NCI-H2171 treated with DMSO at 0.1 percent for 48 hours (cell line): ENCODE data around the gene SEC16A.

ENCODE experiments used
- DNase-seq: peaks from one replicate; lab custom pipeline; 2025; lab: John Stamatoyannopoulos, UW

The SEC16A gene

DNA sequence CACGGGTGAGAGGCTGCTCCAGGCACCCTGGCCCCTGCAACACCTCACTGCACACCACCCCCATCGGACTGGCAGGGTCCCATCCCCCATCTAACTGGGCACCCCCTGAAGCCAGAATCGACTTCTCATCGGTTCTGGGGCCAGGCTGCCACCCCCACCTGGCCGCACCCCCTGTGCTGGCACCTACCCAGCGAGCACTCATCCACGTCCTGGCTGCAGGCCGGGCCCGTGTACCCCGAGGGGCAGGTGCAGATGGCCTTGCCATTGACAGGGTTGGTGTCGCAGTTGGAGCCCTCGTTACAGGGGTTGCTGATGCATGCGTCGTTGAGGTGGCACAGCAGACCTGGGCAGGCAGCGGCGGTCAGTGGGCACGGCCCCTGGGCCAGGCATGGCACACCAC lies 35.1 kb upstream of the SEC16A start:
- no peak for DNase-seq

DNA sequence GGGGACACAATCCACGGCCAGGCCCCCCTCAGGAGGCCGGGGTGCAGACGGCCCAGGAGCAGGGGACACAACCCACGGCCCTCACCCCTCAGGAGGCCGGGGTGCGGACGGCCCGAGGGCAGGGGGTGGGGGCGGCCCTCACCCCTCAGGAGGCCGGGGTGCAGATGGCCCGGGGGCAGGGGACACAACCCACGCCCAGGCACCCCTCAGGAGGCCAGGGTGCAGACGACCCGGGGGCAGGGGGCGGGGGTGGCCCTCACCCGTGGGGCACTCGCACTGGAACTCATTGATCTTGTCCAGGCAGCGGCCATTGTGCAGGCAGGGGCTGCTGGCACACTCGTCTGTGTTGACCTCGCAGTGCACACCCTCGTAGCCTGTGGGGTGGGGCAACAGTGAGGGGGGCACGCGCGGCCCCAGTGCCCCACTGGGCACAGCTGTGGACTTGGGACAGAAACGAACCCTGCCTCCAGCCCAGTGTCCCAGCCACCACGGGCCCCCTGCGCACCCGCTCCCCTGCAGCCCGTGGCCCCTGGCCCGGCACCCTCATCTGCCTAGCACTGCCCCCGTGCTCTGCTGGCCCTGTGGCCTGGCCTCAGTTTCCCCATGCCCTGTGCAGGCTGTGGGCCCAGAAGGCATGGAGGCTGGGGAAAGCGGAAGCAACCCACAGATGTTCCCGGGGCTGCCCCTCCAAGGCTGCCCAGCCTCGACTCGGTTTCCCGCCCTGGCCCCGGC lies 34.3 kb upstream of the SEC16A start:
- no peak for DNase-seq

DNA sequence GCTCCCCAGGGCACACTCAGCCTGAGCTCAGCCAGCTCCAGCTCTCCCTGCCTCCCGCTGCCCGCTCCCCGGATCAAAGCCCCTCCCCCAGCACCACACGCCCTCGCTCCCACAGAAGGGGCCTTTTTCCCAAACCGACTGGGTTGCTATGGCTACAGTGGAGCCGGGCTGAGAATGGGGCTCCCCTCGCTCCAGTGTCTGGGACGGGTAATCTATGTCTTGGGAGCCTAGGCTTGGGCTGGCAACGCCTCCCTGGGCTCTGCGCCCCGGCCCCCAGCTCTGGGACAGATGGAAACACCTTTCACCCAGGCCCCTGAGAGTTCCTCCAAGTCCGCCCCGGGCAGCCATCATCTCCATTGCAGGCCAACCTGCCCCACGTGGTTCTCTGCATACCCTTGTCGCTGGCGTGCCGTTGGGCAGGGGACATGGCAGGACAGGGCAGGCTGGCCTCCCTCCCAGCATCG lies 33.4 kb upstream of the SEC16A start:
- DNase-seq, result no peak

DNA sequence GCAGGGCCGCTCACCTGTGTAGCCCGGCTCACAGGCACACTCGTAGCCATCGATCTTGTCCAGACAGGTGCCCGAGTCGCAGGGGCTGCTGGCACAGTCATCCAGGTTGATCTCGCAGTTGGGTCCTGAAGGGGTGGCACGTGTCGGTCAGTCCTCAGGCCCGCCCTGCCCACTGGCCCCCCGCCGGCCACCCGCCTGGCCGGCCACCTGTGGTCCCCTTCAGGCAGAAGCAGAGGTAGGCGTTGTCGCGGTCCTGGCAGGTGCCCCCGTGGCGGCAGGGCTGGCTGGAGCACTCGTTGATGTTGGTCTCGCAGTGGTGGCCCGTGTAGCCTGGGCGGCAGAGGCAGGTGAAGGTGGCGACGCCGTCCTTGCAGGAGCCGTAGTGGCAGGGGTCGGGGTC lies 32.4 kb upstream of the SEC16A start:
- DNase-seq, result no peak

DNA sequence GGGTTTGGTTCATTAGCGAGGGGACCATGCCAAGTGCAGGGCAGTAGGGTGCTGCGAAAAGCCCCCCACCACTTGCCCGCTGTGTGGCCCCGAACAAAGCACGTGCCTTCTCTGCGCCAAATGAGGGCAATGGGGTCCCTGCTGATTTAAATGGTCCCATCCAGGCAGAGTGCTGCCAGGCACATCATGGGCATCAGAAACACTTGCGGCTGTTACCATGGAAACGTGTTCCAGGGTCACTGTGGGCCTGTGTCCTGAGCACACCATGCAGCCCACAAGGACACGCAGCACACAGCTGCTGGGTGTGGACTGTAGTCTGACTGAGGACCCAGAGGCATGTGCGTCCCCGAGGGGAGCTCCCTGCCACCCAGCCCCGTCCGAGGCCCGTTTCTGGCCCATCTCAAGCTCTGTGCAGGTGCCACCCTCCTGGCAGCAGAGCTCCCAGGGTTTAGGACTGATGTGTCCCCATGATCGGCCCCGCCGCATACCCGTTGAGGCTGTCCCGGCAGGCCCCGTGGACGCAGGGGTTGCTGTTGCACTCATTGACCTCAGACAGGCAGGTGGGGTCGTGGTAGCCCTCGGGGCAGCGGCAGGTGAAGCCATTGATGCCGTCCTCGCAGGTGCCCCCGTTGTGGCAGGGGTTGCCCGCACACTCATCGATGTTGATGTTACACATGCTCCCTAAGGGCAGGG lies 31.3 kb upstream of the SEC16A start:
- DNase-seq, result no peak

DNA sequence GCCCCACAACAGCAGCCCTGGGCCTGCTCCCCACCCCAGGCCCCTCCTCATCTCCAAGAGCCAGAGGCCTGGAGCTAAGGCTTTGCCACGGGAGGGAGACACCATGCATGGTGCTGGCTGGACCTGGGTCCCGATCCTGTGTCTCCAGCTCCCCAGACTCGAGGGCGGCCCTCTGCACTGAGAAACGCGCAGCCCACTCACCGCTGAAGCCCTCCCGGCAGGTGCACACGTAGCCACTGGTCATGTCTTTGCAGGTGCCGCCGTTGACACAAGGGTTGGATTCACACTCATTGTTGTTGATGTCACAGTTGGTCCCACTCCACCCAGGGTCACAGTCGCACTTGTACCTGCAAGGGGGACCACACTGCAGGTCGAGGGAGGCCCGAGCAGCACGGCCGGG lies 30.4 kb upstream of the SEC16A start:
- DNase-seq, result no peak

DNA sequence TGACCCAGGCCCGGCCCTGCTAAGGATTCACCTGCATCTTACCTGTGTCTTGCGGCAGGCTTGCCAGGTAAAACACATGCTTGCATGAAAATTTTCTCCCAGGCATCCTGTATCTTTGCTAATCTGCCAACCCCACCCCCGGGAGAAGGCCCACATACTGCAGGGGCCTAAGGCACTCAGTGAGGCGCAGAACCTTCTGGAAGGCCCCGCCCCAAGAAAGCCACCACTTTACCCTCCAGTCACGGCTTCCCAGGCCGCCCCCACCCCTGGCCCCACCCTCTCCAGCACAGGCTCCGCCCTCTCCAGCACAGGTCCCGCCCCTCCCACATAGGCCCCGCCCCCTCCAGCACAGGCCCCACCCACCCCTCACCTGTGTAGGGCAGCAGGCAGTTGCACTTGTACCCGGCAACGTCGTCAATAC lies 29.8 kb upstream of the SEC16A start:
- DNase-seq, result no peak

DNA sequence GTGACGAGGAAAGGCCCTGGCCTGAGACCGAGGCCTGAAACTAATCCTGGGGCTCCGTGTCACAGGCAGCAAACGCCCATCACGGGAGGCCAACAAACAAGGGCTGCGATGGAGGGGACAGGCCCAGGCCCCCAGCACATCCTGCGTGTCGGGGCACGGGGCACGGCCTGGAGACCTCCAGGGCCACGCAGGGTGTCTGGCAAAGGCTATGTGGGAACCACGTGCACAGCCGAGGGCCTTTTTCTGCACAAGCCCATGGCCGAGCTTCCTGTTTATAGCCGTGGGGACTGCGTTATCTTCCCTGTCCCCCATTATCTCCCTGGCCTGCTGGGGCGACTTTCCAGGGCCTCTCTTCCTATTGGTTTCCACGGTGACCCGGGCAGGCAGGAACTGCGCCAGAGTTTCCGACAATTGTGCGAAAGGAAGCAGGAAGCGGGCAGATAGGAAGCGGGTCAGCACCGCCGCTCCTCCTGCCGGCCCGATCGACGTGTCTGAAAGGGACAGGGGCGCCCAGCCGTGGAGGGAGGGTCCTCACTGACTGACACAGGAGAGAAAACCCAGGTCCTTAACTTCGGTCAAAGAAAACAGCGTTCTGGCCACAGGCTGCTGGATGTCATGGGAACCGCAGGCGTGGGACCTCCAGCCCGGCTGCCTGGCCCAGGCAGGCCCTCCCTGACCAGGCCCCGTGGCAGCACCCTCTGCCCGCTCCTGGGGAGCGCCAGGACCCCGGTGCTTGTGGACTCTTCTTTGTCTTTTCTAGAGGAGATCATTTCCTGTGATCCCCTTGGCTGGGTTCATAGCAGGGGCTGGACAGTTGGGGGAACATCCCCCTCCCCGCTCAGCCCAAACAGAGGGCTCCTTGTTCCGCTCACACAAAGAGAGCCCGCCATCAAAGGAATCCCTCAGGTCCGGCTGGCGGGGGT lies 29.1 kb upstream of the SEC16A start:
- no peak for DNase-seq

DNA sequence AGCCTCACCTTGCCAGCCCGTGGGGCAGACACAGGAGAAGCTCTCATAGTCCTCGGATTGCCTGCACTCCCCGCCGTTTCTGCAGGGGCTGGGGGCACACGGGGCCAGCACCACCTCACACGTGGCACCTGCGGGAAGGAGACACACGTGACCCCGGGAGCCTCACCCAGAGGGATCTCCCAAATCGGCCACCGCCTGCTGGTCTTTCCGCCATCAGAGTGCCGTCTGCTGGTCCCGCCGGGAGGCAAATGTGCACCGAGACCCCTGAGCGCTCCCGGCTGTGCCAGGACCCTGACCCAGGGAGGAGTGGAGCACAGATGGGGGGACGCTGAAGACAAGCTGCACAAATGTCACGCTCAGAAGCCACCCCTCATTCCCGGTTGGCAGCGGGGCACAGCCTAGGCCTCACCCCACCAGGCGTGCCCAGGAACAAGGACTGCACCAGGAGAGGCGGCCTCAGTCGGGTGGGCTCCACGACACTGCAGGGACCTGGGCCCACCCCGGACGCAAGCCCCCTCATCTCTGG lies 28.4 kb upstream of the SEC16A start:
- DNase-seq, result no peak

DNA sequence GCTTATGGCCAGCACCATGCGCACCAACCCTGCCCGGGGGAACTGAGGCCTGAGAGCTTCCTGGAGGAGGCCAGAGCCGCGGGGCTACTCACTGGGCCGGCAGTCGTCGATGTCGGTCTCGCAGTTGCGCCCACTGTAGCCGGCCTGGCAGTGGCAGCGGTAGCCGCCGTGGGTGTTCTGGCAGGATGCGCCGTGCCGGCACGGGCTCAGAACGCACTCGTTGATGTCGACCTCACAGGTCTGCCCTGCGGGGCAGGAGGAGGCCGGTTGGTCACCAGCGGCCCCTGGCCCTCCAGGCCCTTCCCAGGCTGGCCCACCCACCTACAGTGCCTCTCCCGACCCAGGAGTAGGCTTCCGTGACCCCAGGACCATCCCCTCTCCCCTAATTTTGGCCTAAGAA lies 27.7 kb upstream of the SEC16A start:
- DNase-seq, result no peak

DNA sequence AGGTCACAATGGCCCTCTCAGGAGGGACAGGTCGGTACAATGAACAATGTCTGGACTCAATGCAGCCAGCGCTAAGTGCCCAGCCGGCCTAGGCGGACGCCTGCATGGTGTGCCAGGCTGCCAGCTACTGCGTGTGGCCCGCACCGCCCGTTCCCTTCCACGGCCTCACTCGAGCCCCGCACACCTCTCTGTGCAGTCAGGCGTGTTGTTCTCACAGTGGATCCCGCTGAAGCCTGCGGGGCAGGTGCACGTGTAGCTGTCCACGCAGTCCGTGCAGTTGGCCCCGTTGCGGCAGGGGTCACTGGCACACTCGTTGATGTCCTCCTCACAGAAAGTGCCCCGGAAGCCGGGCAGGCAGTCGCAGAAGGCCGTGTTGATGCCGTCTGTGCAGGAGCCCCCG lies 26.7 kb upstream of the SEC16A start:
- no peak for DNase-seq

DNA sequence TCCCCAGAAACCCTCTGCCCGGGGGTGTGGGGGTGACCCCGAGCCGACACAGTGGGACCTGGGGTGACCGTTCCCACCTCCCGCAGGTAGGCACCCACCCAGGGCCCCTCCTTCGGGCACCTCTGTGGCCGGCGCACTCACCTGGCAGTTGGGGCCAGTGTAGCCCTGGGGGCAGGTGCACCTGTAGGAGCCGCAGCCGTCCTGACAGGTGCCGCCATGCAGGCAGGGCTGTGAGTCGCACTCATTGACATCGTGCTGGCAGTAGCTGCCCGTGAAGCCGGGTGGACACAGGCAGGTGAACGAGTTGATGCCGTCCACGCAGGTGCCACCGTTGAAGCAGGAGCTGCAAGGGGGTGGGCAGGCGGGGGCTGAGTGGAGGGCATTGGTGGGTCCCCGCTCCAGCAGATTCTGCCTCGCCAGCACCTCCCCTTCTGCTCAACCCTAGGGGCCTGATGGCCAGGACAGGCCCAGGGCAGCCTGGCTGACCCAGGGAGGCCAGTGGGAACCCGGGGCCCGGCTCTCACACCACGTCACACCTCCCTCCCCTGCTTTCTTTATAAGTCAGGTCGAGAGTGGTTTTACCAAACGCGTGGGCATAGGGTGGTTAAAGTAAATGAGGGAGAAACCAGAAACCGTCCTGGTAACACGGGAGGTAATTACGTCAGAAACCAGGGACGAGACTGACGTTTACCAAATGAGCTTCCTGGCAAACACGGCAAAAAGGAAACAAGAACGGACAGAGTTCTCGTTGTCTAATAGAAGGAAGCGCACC lies 26.1 kb upstream of the SEC16A start:
- no peak for DNase-seq

DNA sequence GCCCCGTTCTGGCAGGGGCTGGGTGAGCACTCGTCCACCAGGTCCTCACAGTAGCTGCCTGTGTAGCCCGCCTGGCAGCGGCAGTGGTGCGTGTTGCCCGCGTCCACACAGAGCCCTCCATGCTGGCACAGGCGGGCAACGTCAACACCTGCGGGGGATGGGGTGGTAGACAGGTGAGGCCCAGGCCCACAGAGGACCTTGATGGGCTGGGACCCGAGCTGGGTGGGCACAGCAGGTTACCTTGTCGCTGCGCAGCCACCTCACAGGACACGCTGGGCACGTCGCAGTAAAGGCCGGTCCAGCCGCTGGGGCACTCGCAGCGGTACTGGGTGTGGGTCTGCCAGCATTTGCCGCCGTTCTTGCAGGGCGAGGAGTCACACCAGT lies 25.1 kb upstream of the SEC16A start:
- DNase-seq, result no peak

DNA sequence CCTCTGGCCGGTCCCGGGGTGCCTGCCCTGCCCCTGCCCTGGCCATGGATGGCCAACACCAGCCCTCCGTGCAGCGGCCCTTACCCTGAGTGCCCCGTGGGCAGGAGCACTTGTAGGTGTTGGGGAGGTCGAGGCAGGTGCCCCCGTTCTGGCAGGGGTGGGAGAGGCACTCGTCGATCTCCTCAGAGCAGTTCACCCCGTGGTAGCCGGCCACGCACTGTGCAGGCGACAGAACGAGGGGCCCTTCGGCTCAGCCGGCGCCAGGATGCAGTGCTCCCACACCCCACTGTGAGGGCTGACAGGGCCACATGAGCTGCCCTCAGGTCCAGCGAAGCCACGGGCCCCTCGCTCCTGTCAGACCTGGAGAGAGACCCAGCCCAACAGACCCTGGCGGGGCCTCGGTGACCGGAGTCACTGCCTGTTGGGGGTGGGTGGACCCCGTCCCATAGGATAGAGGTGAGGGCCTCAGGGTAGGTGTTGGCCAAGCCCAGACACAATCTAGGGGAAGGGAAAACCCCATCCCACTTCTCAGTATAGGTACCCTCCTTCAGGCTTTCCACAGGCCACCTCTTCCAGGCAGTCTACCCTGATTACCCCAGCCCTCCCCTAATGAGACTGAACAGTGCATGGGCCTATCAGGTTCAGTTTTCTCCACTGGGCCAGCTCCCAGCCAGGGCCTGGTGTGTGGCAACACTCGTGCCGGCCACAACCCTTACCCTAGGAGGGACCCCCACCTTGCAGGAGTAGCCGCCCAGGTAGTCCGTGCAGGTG lies 24.6 kb upstream of the SEC16A start:
- no peak for DNase-seq

DNA sequence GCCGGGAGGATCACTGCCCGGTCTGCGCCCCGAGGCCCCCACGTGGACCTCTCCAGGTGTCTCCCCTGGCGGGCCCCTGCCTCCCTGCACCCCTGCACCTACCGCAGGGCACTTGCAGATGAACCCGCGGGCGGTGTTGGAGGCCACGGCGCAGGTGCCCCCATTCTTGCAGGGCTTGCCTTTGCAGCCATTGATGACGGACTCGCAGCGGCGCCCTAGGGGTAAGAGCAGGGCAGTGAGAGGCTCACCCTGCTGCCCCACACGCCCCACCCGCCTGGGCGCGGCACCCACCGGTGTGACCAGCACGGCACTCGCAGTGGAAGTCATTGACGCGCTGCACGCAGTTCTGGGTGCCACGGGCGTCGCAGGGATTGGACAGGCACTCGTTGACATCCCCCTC lies 23.6 kb upstream of the SEC16A start:
- no peak for DNase-seq

DNA sequence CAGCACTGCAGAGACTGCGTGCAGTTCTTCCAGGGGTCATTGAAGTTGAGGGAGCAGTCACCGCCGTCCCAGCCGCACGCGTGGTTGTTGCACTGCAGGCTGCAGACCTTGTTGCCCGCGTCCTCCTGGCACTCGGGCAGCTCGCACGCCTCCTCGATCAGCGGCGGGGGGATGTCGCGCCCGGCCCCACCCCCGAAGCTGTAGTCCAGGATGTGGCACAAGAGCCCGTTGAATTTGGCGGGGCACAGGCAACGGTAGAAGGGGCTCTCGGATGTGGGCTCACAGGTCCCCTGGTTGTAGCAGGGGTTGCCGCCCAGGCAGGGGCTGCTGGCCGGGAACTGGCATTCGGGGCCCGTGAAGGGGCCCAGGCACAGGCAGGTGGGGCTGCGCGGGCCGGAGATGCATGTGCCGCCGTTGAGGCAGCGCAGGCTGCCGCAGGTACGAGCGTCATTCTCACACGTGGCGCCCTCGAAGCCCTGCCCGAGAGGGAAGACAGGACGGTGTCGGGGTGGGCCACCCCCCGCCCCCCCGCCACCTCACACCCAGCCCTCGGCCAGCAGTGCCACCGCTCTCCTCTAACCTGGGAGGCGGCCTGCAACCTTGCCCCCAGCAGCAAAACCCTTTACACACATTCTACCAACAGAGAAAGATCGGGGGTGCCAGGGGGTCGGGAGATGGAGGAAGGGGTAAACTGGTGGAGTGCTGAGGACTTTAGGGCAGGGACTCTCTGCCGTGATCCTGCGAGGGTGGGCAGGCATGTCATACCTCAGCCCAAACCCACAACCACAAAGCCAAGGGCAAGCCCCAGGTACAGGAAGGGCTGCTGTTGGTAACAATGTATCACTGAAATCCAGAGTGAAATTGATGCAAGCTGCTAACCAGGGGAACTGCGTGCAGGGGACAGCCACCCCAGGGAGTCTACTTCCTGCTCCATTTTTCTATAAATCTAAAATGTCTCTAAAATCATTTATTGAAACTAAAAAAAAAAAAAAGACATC lies 22.9 kb upstream of the SEC16A start:
- no peak for DNase-seq

DNA sequence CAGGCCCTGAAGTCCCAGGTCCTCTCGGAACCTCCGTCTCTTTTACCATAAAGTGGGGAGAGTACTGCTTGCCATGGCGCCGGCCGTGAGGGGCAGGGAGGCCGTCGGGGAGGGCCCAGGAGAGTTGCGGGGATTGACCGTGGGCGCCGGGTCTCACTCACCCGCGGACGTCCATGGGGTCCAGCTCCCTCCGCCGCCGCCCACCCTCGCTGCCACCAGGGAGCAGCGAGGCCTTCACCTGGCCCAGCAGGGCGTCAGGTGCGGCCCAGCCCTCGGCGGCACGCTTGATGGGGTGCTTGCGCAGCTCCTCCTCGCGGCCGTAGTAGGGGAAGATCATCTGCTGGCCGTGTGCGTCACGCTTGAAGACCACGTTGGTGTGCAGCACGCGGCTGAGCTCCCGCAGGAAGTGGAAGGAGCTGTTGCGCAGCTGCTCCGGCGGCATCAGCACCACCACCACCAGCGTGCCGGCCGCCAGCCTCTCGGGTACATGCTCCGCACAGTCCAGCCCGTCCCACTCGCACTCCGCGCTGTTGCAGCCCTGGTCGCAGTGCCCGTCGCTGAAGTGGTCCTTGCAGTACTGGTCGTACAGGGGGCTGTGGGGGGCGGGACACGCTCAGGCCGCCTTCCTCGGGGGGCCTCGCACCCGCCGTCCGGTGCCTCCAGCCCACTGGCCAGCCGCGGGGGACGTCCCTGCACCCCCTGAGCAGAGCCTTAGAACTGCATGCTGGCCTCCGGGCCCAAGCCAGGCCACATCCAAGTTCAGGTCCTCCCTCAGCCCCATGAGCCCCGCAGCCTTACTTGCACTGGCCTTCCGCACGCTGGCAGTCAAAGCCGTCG lies 21.9 kb upstream of the SEC16A start:
- DNase-seq, result no peak

DNA sequence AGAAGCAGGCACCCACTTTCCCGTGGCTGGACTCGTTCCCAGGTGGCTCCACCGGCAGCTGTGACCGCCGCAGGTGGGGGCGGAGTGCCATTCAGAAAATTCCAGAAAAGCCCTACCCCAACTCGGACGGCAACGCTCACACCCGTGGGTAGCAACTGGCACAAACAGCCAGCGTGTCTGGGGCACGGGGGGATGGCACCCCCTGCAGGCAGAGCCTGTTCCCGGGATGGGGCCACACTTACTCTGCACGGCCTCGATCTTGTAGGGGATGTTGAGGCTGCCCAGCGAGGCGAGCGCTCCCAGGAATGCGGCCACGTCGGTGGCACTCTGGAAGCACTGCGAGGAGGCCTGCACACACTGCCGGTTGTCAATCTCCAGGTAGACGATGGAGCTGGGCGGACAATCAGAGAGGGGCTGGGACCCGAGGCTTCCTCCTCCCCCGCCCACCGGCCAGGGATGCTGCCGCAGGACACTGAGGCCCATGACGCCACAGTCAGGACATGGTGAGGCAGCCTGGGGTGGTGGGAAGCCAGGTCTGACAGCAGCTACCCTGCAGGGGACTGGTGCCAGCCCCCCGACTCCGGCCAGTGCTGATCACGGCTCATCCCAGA lies 20.2 kb upstream of the SEC16A start:
- no peak for DNase-seq
